GM21576 (cell line): ENCODE data around the gene PIGBOS1.
A peak's percentile ranks its signal among the peaks of the same experiment; 100 is the strongest.

ENCODE experiments used
- ATAC-seq: cut with Tn5 transposase; IDR thresholded peaks from one replicate; pipeline ENCODE4 v1.9.1; 2021; ENCODE audit warnings: mild to moderate bottlenecking, moderate library complexity; ENCODE audit not compliant: unreplicated experiment

Gene PIGBOS1

GRCh38 chr15:55267401-55268175 is 51.3 kb downstream of the PIGBOS1 start:
- peak; percentile 94 for ATAC-seq
